Measurements from ENCODE around the gene SETD9.

- TF ChIP-seq CTCF (IDR thresholded peaks at IDR 0.05), result no peak
- TF ChIP-seq EZH2phosphoT487 (IDR thresholded peaks at IDR 0.05), result no peak
- TF ChIP-seq EZH2 (IDR thresholded peaks at IDR 0.05), result no peak
Measured at GRCh38 chr5:56861893-56862485, 47.4 kb upstream of the SETD9 start.
